ENCODE results near the gene IGF1. TPM values are rescaled to one million over a fixed set of nuclear protein-coding genes. Genes with fewer than 3 reads are reported as not detected.
"Not testable (repeated sequence)": the region's sequence is repeated elsewhere in the genome, so short reads cannot be mapped to it uniquely, and the experiment has no call there.

Gene IGF1
- total RNA-seq, 1 donor from 2014 or later = 62.2 TPM

- Mint-ChIP-seq H3K27ac (no peak overlapping the region), H3K4me3 (no peak overlapping the region), H3K36me3 (peaks cover 14% of the 10 kb centered on the region), H3K4me1 (peaks cover 3% of the 10 kb centered on the region), H3K27me3 (ENCODE audit: low read depth) (no peaks in the 10 kb centered on the region), H3K9me3 (peaks cover 8% of the 10 kb centered on the region)
- no peak for TF ChIP-seq CTCF (IDR thresholded peaks at IDR 0.05; ENCODE audit: unreplicated experiment)
- no peak for DNase-seq (ENCODE audit: low spot score in 2 of 2, unreplicated experiment in 2 of 2)
These were observed 26.0 kb downstream of the IGF1 start for GRCh38 chr12:102454330-102454729.

DNA sequence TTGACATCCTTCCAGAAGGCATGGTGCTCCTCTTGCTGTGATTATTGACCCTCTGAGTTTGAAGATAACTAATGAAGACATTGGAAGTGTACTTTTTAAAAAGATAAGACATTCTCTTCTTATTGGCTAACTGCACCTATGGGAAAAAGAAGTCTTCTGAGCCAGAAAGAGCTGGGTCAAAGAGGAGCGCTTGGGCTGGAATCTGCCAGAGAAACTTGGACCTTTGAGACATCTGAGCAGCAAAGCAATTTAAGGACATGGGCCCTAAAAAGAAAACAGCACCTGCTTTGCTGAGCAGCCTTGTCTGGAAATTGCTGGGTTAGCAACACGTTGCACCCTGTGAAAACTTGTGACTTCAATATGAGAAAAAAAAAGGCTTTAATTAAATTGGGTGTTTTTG is 27.8 kb downstream of the IGF1 start:
- H3K27ac Mint-ChIP-seq = no peak overlapping the region

DNA sequence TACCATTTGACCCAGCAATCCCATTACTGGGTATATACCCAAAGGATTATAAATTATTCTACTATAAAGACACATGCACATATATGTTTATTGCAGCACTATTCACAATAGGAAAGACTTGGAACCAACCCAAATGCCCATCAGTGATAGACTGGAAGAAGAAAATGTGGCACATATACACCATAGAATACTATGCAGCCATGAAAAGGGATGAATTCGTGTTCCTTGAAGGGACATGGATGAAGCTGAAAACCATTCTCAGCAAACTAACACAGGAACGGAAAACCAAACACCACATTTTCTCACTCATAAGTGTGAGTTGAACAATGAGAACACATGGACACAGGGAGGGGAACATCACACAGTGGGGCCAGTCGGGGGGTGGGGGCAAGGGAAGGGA is 31.3 kb downstream of the IGF1 start:
- not testable (repeated sequence) for H3K27me3 Mint-ChIP-seq (ENCODE audit: low read depth); H3K27ac Mint-ChIP-seq

More for the DNA sequence above, 27.8 kb downstream of the IGF1 start:
- no peak for DNase-seq (ENCODE audit: low spot score in 2 of 2, unreplicated experiment in 2 of 2)
- Mint-ChIP-seq H3K27me3 (ENCODE audit: low read depth) (no peaks in the 10 kb centered on the region), H3K4me3 (no peak overlapping the region), H3K4me1 (peaks cover 3% of the 10 kb centered on the region), H3K36me3 (peaks cover 21% of the 10 kb centered on the region), H3K9me3 (peaks cover 10% of the 10 kb centered on the region)
- TF ChIP-seq CTCF (IDR thresholded peaks at IDR 0.05; ENCODE audit: unreplicated experiment) = no peak

DNA sequence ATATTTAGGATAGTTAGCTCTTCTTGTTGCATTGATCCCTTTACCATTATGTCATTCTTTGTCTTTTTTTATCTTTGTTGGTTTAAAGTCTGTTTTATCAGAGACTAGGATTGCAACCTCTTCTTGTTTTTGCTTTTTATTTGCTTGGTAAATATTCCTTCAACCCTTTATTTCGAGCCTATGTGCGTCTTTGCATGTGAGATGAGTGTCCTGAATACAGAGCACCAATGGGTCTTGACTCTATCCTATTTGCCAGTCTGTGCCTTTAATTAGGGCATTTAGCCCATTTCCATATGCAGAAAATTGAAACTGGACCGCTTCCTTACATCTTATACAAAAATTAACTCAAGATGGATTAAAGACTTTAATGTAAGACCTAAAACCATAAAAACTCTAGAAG is 32.9 kb downstream of the IGF1 start:
- Mint-ChIP-seq H3K36me3 (peaks cover 18% of the 10 kb centered on the region), H3K9me3 (peaks cover 41% of the 10 kb centered on the region)
- not testable (repeated sequence) for H3K27ac Mint-ChIP-seq; H3K4me1 Mint-ChIP-seq; H3K4me3 Mint-ChIP-seq; DNase-seq (ENCODE audit: low spot score in 2 of 2, unreplicated experiment in 2 of 2); H3K27me3 Mint-ChIP-seq (ENCODE audit: low read depth)

More for the DNA sequence above, 31.3 kb downstream of the IGF1 start:
- not testable (repeated sequence) for H3K4me1 Mint-ChIP-seq; DNase-seq (ENCODE audit: low spot score in 2 of 2, unreplicated experiment in 2 of 2); H3K4me3 Mint-ChIP-seq
- peaks cover 25% of the 10 kb centered on the region for H3K36me3 Mint-ChIP-seq
- H3K9me3 Mint-ChIP-seq = peaks cover 41% of the 10 kb centered on the region

GRCh38 chr12:102444707-102445106 is 35.7 kb downstream of the IGF1 start:
- Mint-ChIP-seq H3K27me3 (ENCODE audit: low read depth) (no peaks in the 10 kb centered on the region), H3K9me3 (peaks cover 40% of the 10 kb centered on the region), H3K4me1 (peaks cover 4% of the 10 kb centered on the region), H3K27ac (no peak overlapping the region), H3K36me3 (peaks cover 11% of the 10 kb centered on the region), H3K4me3 (no peak overlapping the region)
- no peak for DNase-seq (ENCODE audit: low spot score in 2 of 2, unreplicated experiment in 2 of 2)
- no peak for TF ChIP-seq CTCF (IDR thresholded peaks at IDR 0.05; ENCODE audit: unreplicated experiment)

GRCh38 chr12:102444093-102444492 is 36.3 kb downstream of the IGF1 start:
- peaks cover 10% of the 10 kb centered on the region for H3K4me1 Mint-ChIP-seq
- DNase-seq (ENCODE audit: low spot score in 2 of 2, unreplicated experiment in 2 of 2) = no peak

More at GRCh38 chr12:102444093-102444492, 36.3 kb downstream of the IGF1 start:
- Mint-ChIP-seq H3K27me3 (ENCODE audit: low read depth) (no peaks in the 10 kb centered on the region), H3K36me3 (peaks cover 10% of the 10 kb centered on the region), H3K4me3 (no peak overlapping the region), H3K27ac (no peak overlapping the region), H3K9me3 (peaks cover 40% of the 10 kb centered on the region)
- TF ChIP-seq CTCF (IDR thresholded peaks at IDR 0.05; ENCODE audit: unreplicated experiment) = no peak

All from mesothelial cell of epicardium (in vitro differentiated cells).